ENCODE measurements around the gene VSTM1.

VSTM1 gene

GRCh38 chr19:54009440-54009839 lies 54.3 kb downstream of the VSTM1 start:
- TF ChIP-seq CTCF (conservative IDR thresholded peaks at IDR 0.05): 0 out of 2 replicates have a peak, but pooled peaks have one; percentile 9
- peak overlapping the region; percentile 57 for H3K27ac ChIP-seq

GRCh38 chr19:54002495-54003315 lies 61.0 kb downstream of the VSTM1 start:
- no peak overlapping the region for H3K27ac ChIP-seq
- TF ChIP-seq CTCF (conservative IDR thresholded peaks at IDR 0.05): no peak

GRCh38 chr19:54001496-54001895 lies 62.2 kb downstream of the VSTM1 start:
- H3K27ac ChIP-seq: no peak overlapping the region
- no peak for TF ChIP-seq CTCF (conservative IDR thresholded peaks at IDR 0.05)

- H3K27ac ChIP-seq: no peak overlapping the region
- TF ChIP-seq CTCF (conservative IDR thresholded peaks at IDR 0.05): no peak
These were observed 64.0 kb downstream of the VSTM1 start for GRCh38 chr19:53999694-54000093.

GRCh38 chr19:53998223-53998622 lies 65.5 kb downstream of the VSTM1 start:
- no peak for TF ChIP-seq CTCF (conservative IDR thresholded peaks at IDR 0.05)
- no peak overlapping the region for H3K27ac ChIP-seq

GRCh38 chr19:53994811-53995210 lies 68.9 kb downstream of the VSTM1 start:
- TF ChIP-seq CTCF (conservative IDR thresholded peaks at IDR 0.05): no peak

GRCh38 chr19:53993448-53993847 lies 70.2 kb downstream of the VSTM1 start:
- H3K27ac ChIP-seq: no peak overlapping the region
- no peak for TF ChIP-seq CTCF (conservative IDR thresholded peaks at IDR 0.05)

More at GRCh38 chr19:53994811-53995210, 68.9 kb downstream of the VSTM1 start:
- no peak overlapping the region for H3K27ac ChIP-seq
